B cell (primary cell): ENCODE data around the gene PTX4. TPM values are rescaled to one million over a fixed set of nuclear protein-coding genes. Genes with fewer than 3 reads are reported as not detected.

Experiments used
- ATAC-seq: fragments of 200-7000 bp; cut with Tn5 transposase; one replicate; pipeline ENCODE4 v1.10.0; 2021; ENCODE audit warnings: low read depth, mild to moderate bottlenecking, moderate number of reproducible peaks, moderate library complexity
- CTCF ChIA-PET: fragments of 350-600 bp; sonication (Branson Sonifier 250); formaldehyde crosslinking; loops from one replicate; lab custom pipeline; 2021; ENCODE audit warnings: antibody characterized with exemption, inconsistent platforms; lab: Charles Lee
- POLR2A ChIA-PET: fragments of 350-600 bp; sonication (Branson Sonifier 250); formaldehyde crosslinking; loops from one replicate; lab custom pipeline; 2021; ENCODE audit warnings: antibody characterized with exemption; lab: Charles Lee
- DNase-seq: peaks from one replicate; pipeline ENCODE4 v3.0.0; 2013
- H2AFZ ChIP-seq: 2 replicates; pipeline ENCODE4 v1.6.1; 2012; ENCODE audit warnings: mild to moderate bottlenecking, low read depth, low read length; ENCODE audit not compliant: insufficient read depth, poor library complexity, severe bottlenecking
- H3K27ac ChIP-seq, 2 donors: 1 replicate in 1 of 2; 2 replicates in 1 of 2; pipeline ENCODE4 v1.5.1; 2012 to 2013; ENCODE audit warnings: low read length in 2 of 2, mild to moderate bottlenecking in 2 of 2, moderate library complexity in 1 of 2
- H3K27me3 ChIP-seq, 4 experiments: fragments of 200-600 bp in 1 of 4; sonication (generic) in 1 of 4; replicated peaks in 1 of 4; 1 replicate in 2 of 4; 2 replicates in 2 of 4; pipeline versions ENCODE4 v1.6.1 to v1.7.0; 2013 to 2016; ENCODE audit warnings: low read length in 3 of 4, mild to moderate bottlenecking in 2 of 4, mixed read lengths in 1 of 4, moderate library complexity in 1 of 4; ENCODE audit not compliant: insufficient read depth in 4 of 4, control insufficient read depth in 3 of 4; ENCODE audit errors: control extremely low read depth in 1 of 4
- H3K36me3 ChIP-seq, 2 experiments: replicated peaks in 1 of 2; 1 replicate in 1 of 2; 2 replicates in 1 of 2; pipeline versions ENCODE4 v1.6.1 to v1.7.1; 2013; ENCODE audit warnings: low read length in 1 of 2; ENCODE audit not compliant: insufficient read depth in 2 of 2, control insufficient read depth in 1 of 2; ENCODE audit errors: control extremely low read depth in 1 of 2, extremely low read depth in 1 of 2
- H3K4me1 ChIP-seq, 2 donors: fragments of 200-600 bp in 1 of 2; sonication (generic) in 1 of 2; 1 replicate in 1 of 2; 2 replicates in 1 of 2; pipeline versions ENCODE4 v1.5.1 to v1.6.1; 2013 to 2017; ENCODE audit warnings: low read length in 2 of 2; ENCODE audit not compliant: control insufficient read depth in 2 of 2, insufficient read depth in 2 of 2
- H3K4me2 ChIP-seq: replicated peaks from 2 replicates; pipeline ENCODE3; 2012; ENCODE audit warnings: mild to moderate bottlenecking, low read depth, low read length; ENCODE audit not compliant: poor library complexity, severe bottlenecking
- H3K4me3 ChIP-seq, 5 experiments: fragments of 200-600 bp in 1 of 5; sonication (generic) in 1 of 5; 1 replicate in 3 of 5; 2 replicates in 2 of 5; pipeline versions ENCODE4 v1.5.1 to v1.7.0; 2011 to 2016; ENCODE audit warnings: low read length in 4 of 5, mild to moderate bottlenecking in 4 of 5, low read depth in 2 of 5, control low read depth in 1 of 5, moderate library complexity in 1 of 5; ENCODE audit not compliant: insufficient read depth in 1 of 5; ENCODE audit errors: control extremely low read depth in 1 of 5, extremely low read depth in 1 of 5
- H3K79me2 ChIP-seq: fragments of 200-600 bp; sonication (generic); one replicate; pipeline ENCODE4 v1.6.0; 2016; ENCODE audit warnings: low read length; ENCODE audit not compliant: control insufficient read depth, insufficient read depth
- H3K9ac ChIP-seq: fragments of 200-600 bp; sonication (generic); 2 replicates; pipeline ENCODE4 v1.6.1; 2017; ENCODE audit warnings: mild to moderate bottlenecking, low read length, moderate library complexity
- H3K9me3 ChIP-seq, 3 donors: one replicate each; pipeline versions ENCODE4 v1.6.1 to v1.7.1; 2013; ENCODE audit warnings: low read length in 2 of 3; ENCODE audit not compliant: control insufficient read depth in 2 of 3, insufficient read depth in 1 of 3; ENCODE audit errors: control extremely low read depth in 1 of 3
- H4K20me1 ChIP-seq: 2 replicates; pipeline ENCODE4 v1.6.0; 2012; ENCODE audit warnings: mild to moderate bottlenecking, low read length; ENCODE audit not compliant: insufficient read depth, control insufficient read depth, poor library complexity, severe bottlenecking
- H3K27ac Mint-ChIP-seq: one replicate; pipeline ENCODE4 v1.8.0; 2021; ENCODE audit warnings: mixed read lengths
- H3K27me3 Mint-ChIP-seq: one replicate; pipeline ENCODE4 v1.8.0; 2021; ENCODE audit warnings: mixed read lengths
- H3K4me1 Mint-ChIP-seq: one replicate; pipeline ENCODE4 v1.8.0; 2021; ENCODE audit warnings: mixed read lengths
- H3K4me3 Mint-ChIP-seq: one replicate; pipeline ENCODE4 v1.8.0; 2021; ENCODE audit warnings: mixed read lengths
- H3K9me3 Mint-ChIP-seq: one replicate; pipeline ENCODE4 v1.8.0; 2022; ENCODE audit warnings: mixed read lengths; ENCODE audit not compliant: insufficient read depth
- EZH2 ChIP-seq: IDR thresholded peaks from 2 replicates; pipeline ENCODE4 v1.6.1; 2012; ENCODE audit warnings: borderline replicate concordance, low read depth, mild to moderate bottlenecking, moderate library complexity, low read length; ENCODE audit not compliant: insufficient read depth, poor library complexity, severe bottlenecking
- WGBS: methylation state at CpG from one replicate; pipeline ENCODE4 v1.1.5; 2013; ENCODE audit warnings: missing lambda C conversion rate; ENCODE audit not compliant: insufficient coverage; 5-methylcytosine and 5-hydroxymethylcytosine counted together
- intact Hi-C: fragments of 100-400 bp; cut with micrococcal nuclease; formaldehyde crosslinking; loops from one replicate; pipeline ENCODE4 v1.10.0; 2022
- polyA plus RNA-seq: library from polyadenylated mRNA; depleted of rRNA; stranded (reverse); fragments of >200 nt; gene quantifications from 2 replicates; pipeline ENCODE4 v1.2.3, GENCODE V29; 2012
- total RNA-seq, 2 donors: library from RNA; stranded (reverse); fragments of 120-200 nt in 1 of 2; gene quantifications; 1 replicate in 1 of 2; 2 replicates in 1 of 2; pipeline versions ENCODE4 v1.2.3 to v1.2.4, GENCODE V29; 2013 to 2022
- TF ChIP-seq, protein P1 (sequence below): fragments of 200-600 bp; IDR thresholded peaks from one replicate; pipeline ENCODE4 v1.8.0; 2022; ENCODE audit warnings: antibody characterized with exemption, mild to moderate bottlenecking

PTX4 gene
- total and polyA plus RNA-seq, 2 donors (not counting 1 experiment from before 2014, with no cell fraction given), result 0.33 TPM; not detected in 1

- Histone ChIP-seq H3K79me2 (peaks cover 41% of the 10 kb centered on the region), H3K9ac (no peak overlapping the region), H3K36me3 (peaks cover 0 to 17% of the 10 kb centered on the region in 2 experiments), H3K9me3 (no peaks in the 10 kb centered on the region), H3K27ac (no peak overlapping the region), H3K27me3 (no peaks in the 10 kb centered on the region), H2AFZ (no peak overlapping the region), H3K4me1 (peaks cover 17 to 25% of the 10 kb centered on the region in 2 donors), H3K4me3 (no peak overlapping the region), H4K20me1 (peaks cover 25% of the 10 kb centered on the region), H3K4me2 (no peak overlapping the region)
- no peaks in the 10 kb centered on the region for H3K9me3 Mint-ChIP-seq
- peaks cover 17% of the 10 kb centered on the region for H3K4me1 Mint-ChIP-seq
- H3K27me3 Mint-ChIP-seq, result no peaks in the 10 kb centered on the region
- TF ChIP-seq EZH2, result no peak
- TF ChIP-seq, protein P1, sequence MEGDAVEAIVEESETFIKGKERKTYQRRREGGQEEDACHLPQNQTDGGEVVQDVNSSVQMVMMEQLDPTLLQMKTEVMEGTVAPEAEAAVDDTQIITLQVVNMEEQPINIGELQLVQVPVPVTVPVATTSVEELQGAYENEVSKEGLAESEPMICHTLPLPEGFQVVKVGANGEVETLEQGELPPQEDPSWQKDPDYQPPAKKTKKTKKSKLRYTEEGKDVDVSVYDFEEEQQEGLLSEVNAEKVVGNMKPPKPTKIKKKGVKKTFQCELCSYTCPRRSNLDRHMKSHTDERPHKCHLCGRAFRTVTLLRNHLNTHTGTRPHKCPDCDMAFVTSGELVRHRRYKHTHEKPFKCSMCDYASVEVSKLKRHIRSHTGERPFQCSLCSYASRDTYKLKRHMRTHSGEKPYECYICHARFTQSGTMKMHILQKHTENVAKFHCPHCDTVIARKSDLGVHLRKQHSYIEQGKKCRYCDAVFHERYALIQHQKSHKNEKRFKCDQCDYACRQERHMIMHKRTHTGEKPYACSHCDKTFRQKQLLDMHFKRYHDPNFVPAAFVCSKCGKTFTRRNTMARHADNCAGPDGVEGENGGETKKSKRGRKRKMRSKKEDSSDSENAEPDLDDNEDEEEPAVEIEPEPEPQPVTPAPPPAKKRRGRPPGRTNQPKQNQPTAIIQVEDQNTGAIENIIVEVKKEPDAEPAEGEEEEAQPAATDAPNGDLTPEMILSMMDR, result no peak
- intact Hi-C loops, result loop anchor here (5.0 kb wide), 1 partner anchor 121 kb away; the partner anchor contains the start of genes CRAMP1 and IFT140
- CTCF ChIA-PET, result interaction anchor here (1.4 kb wide), 1 partner anchor 33 kb away, joined by 4 read pairs; no protein-coding TSS in a partner anchor
- no peak for DNase-seq
- POLR2A ChIA-PET, result no interaction called here
- ATAC-seq, result no peak
- H3K27ac Mint-ChIP-seq, result peak overlapping the region; percentile 71
- 97% methylated on average over 12 of the region's 12 CpGs for WGBS
- peak overlapping the region; percentile 13 for H3K4me3 Mint-ChIP-seq
These were observed 2.6 kb upstream of the PTX4 start for GRCh38 chr16:1491327-1491726.

DNA sequence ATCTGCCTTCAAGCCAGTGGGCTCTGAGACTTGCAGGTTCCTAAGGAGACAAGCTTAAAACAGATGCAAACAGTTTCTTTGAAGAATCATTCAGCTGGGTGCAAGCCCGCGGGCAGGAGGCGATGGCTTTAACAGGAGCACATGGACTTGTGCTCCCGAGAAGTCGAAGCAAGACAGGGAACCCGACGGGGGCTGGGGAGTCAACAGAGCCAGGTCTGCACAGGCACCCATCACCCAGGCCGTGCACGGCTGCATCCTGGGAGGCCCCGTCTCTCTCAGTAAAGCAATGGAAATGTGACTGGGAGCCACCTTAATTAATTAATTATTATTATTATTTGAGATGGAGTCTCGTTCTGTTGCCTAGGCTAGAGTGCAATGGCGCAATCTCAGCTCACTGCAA lies 333 bp upstream of the PTX4 start:
- TF ChIP-seq, protein P1, result no peak
- TF ChIP-seq EZH2, result no peak
- Histone ChIP-seq H2AFZ (peak overlapping the region; percentile 10), H3K4me1 (peaks cover 11 to 15% of the 10 kb centered on the region in 2 donors), H3K27ac (no peak overlapping the region), H4K20me1 (peaks cover 5% of the 10 kb centered on the region), H3K79me2 (peaks cover 20% of the 10 kb centered on the region), H3K4me2 (no peak overlapping the region), H3K4me3 (no peak overlapping the region), H3K9ac (no peak overlapping the region), H3K36me3 (no peaks in the 10 kb centered on the region), H3K9me3 (no peaks in the 10 kb centered on the region), H3K27me3 (no peaks in the 10 kb centered on the region)
- no peaks in the 10 kb centered on the region for H3K27me3 Mint-ChIP-seq
- no peak overlapping the region for H3K4me3 Mint-ChIP-seq
- DNase-seq (no peak), ATAC-seq (no peak)
- CTCF ChIA-PET, result no interaction called here
- H3K4me1 Mint-ChIP-seq, result peaks cover 12% of the 10 kb centered on the region
- H3K9me3 Mint-ChIP-seq, result no peaks in the 10 kb centered on the region
- POLR2A ChIA-PET, result no interaction called here
- intact Hi-C loops, result no loop called here
- H3K27ac Mint-ChIP-seq, result no peak overlapping the region
- 100% methylated on average over 8 of the region's 12 CpGs for WGBS
